GM12891 (cell line): ENCODE results near the gene DUSP12.
A peak's percentile ranks its signal among the peaks of the same experiment; 100 is the strongest.

Experiments used
- PAX5 ChIP-seq: IDR thresholded peaks from 2 replicates; pipeline ENCODE4 v1.6.1; 2011; ENCODE audit warnings: low read length, moderate library complexity, mild to moderate bottlenecking; ENCODE audit not compliant: insufficient read depth, severe bottlenecking
- POLR2A ChIP-seq: IDR thresholded peaks from 2 replicates; pipeline ENCODE4 v1.6.1; 2011; ENCODE audit warnings: low read depth, low read length, control low read depth
- POLR2AphosphoS5 ChIP-seq: IDR thresholded peaks from 2 replicates; pipeline ENCODE4 v1.6.1; 2011; ENCODE audit warnings: low read depth, low read length, control low read depth
- POU2F2 ChIP-seq: IDR thresholded peaks from 2 replicates; pipeline ENCODE4 v1.6.1; 2011; ENCODE audit warnings: low read depth, mild to moderate bottlenecking, control low read depth, low read length, moderate library complexity
- SPI1 ChIP-seq: IDR thresholded peaks from 2 replicates; pipeline ENCODE4 v1.6.1; 2011; ENCODE audit warnings: low read depth, low read length, control low read depth
- TAF1 ChIP-seq: IDR thresholded peaks from 2 replicates; pipeline ENCODE4 v1.6.1; 2011; ENCODE audit warnings: low read depth, low read length, control low read depth

- TF ChIP-seq POLR2A, result no peak
- no peak for TF ChIP-seq TAF1
- TF ChIP-seq PAX5, result peak; percentile 28
- TF ChIP-seq SPI1, result no peak
- TF ChIP-seq POLR2AphosphoS5, result no peak
- TF ChIP-seq POU2F2, result no peak
Observed at GRCh38 chr1:161778522-161778921, 28.9 kb downstream of the DUSP12 start.
